Glomerular visceral epithelial cell (primary cell): ENCODE measurements around the gene PLEKHM2.
A peak's percentile ranks its signal among the peaks of the same experiment; 100 is the strongest.

ENCODE experiments used
- DNase-seq: peaks from one replicate; pipeline ENCODE4 v3.0.0-alpha.2; 2016; ENCODE audit errors: extremely low spot score

PLEKHM2 gene

DNA sequence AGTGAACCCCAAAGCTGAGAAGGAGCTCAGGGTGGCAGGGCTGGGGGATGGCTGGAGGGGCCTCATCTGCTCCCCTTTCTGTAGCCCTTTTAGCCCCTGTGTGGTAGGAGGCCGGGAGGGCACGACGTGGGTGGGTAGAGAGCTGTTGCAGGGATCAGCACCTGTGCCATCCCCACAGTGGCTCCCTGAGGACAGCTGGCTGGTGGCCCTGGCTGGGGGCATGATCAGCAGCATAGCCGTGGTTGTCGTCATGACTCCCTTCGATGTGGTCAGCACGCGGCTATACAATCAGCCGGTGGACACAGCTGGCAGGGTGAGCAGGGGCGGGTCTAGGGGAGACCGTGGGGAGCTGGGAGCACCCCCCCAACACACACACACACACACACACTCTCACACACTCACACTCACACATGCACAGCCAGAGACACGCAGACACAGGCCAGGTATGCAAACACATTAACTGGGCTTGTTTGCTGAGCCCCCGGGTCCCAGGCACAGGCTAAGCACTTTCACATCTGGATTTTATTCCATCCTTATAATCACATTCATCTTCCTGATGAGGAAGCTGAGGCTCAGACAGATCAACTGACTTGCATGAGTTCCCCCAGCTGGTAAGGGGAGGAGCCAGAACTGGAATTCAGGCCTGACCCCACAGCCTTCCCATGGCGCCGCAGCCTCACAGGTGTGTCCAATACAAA lies 54.4 kb downstream of the PLEKHM2 start:
- DNase-seq: no peak

DNA sequence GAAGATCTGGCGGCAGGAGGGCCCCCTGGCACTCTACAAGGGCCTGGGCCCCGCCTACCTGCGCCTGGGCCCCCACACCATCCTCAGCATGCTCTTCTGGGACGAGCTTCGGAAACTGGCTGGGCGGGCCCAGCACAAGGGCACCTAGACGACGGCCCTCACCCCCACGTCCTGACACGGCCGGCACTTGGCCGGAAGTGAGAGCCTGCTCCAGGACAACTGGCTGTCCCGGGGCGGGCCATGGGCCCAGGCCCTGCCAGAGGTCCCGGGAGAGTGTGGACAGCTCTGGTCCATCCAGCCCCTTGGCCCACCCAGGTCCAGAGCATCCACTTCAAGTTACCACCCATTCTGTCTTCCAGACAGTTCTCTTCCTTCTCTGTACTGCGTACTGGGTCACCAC lies 55.1 kb downstream of the PLEKHM2 start:
- DNase-seq: no peak

DNA sequence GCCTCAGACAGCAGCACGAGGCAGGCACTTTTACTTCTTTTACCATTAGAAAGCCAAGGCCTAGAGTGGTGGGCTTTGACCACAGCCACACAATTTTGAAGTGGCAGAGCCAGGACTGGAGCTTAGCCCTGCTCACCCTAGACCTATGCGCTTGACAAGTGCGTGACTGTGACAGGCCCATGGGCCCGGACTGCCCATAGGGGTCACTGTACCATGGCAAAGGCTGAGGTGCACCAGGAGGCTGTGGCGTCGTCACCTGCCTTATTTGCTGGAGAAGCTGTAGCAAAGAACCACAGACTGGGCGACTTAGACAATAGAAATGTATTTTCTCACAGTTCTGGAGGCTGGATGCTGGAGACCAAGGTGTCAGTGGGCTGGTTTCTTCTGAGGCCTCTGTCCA lies 55.6 kb downstream of the PLEKHM2 start:
- no peak for DNase-seq

DNA sequence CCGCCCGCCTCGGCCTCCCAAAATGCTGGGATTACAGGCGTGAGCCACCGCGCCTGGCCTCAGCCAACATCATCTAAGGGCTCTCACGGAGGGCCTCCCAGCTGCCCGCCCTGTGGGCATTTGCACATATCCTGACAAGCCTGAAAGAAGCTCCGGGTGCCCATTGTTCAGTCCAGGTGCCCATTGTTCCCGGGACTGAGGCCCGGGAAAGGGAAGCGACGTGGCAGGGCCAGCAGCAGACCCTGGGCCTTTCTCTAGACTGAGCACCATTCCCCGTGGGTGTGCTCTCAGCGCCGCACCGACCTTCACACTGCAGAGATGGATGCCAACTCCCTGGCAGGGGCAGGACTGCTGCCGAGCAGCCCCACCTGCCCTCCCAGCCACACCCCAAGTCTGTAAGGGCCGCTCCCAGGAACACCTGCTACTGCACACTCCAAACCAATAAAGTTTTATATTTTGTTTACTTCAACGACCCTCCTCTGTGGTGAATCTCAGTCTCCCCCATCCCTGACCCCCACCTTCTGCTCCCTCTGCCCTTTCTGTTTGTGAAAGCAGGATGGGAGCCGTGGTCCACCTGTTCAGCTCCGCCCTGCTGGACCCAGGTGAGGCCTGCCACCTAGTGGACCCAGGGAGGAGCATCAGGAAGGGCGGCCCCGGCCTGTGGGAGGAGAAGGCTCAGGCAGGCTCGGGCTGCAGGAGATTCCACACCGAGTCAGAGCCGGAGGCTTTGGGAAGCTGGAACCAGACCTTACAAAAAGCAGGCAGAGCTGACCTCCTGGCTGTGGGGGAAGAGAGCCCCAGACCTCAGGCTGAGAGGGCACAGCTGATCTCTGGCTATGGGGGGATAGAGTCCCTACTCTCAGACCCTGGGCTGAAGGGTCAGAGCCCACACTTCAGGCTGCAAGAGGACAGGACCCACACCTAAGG lies 57.1 kb downstream of the PLEKHM2 start:
- DNase-seq: peak; percentile 81

DNA sequence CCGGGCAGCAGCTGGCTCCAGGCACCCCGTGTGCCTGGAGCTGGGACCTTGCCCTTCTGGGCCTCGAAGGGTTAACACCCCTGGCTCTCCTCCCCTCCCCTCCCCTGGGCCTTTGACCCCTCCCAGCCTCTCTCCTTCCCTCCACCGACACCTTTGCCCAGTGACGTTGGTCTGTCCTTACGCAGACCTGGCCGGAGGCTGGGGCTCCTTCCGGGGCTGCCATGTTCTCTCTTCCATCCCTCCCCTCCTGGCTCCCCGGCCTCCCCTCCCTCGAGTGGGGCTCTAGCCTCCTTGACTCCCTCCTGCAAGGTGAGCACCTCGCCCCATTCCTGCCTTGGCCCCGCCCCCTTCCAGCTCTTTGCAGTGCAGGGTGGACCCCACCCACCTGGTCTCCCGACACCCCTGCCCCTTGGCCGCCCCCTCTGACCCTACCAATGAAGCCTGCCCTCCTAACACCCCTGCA lies 58.2 kb downstream of the PLEKHM2 start, which contains the start of gene TMEM82:
TMEM82 (plus strand) TSS at position 161 of the 463 bp plus-strand sequence; CDS start at position 222, 61 bp downstream.
- DNase-seq: no peak

DNA sequence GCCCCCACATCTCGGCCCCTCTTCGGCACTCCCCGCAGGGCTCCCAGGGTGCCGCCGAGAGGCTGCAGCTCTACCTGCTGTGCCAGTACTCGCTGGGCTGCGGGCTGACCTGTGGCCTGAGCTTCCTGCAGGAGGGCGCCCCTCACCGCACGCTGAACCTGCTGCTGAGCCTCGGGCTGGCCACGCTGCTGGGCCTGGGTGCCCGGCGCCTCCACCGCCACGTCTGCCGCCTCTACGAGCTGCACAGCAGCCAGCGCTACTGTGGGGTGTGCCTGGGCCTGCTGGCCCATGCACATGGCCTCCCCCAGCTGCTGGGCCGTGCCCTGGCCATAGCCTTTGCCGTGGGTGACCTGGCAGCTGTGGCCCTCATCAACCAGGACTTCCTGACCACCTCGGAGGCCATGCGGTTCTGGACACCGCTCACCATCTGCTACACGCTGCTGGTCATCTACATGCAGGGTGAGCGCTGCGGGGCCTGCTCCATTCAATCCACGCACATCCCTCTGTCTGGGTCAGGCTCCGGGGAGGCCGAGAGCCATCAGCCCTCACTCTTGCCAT lies 60.1 kb downstream of the PLEKHM2 start:
- DNase-seq: no peak

DNA sequence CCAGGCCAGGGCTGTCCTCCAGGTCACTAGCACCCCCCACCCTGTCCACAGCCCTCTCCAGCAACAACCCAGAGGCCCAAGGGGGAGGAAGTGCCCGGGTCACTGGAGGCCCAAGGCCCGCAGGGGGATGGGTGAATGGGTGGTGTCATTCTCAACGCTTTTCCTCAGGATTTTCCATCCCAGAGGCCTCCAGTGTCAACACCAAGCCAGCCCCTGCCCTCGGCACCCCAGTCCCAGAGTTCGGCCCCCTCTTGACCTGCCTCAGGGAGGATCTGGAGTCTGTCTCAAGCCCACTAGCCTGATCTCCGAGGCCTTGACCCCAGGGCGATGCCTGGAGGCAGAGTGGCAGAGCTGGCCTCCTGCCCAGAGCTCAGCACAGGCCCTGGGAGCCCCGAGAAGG lies 63.3 kb downstream of the PLEKHM2 start:
- DNase-seq: no peak

DNA sequence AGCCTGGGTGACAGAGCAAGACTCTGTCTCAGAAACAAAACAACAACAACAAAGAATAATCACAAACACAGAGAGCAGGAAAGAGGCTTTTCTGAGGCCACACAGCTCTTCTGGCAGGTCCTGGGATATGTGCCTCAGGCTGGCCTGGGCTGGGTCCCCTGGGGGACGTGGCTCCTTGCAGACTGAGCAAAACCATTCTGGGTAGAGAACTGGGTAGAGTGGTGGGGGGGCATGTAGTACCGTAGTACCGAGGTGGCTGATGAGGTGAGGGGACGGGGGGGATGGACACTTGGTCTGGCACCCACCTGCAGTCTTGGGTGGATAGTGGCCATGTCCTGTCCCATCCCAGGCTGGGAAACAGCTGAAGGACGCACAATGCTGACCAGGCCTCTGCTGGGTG lies 64.1 kb downstream of the PLEKHM2 start:
- no peak for DNase-seq

DNA sequence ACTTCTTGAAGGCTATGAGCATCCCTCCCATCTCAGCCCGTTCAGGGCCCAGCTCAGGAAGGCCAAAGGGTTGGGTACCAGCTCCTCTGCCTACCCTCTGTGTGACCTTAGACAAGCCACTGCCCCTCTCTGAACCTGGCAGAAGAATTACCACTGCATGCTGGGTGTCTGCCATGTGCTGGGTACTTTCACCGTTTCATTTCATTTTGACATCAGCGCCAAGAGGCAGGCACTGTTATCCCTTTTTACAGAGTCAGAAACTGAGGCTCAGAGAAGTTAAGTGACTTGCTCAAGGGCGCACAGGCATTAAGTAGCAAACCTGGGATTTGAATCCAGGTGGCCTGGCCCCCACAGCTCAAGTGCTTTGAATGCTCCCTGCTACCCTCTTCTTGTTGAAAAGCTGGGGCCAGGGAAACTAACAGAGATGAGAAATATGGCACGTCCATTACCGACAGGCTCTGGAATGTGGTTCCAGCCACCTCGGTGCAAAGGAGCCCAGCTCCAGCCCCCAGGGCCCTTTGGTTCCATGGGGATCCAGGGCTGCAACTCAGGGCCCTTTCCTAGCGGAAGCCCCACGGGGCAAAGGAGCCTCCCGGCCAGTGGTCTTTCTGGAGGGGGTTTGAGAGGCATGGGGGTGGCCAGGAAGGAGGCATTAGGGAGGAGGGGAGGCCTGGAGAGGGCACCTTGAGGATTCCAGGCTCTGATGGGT lies 64.7 kb downstream of the PLEKHM2 start:
- no peak for DNase-seq

DNA sequence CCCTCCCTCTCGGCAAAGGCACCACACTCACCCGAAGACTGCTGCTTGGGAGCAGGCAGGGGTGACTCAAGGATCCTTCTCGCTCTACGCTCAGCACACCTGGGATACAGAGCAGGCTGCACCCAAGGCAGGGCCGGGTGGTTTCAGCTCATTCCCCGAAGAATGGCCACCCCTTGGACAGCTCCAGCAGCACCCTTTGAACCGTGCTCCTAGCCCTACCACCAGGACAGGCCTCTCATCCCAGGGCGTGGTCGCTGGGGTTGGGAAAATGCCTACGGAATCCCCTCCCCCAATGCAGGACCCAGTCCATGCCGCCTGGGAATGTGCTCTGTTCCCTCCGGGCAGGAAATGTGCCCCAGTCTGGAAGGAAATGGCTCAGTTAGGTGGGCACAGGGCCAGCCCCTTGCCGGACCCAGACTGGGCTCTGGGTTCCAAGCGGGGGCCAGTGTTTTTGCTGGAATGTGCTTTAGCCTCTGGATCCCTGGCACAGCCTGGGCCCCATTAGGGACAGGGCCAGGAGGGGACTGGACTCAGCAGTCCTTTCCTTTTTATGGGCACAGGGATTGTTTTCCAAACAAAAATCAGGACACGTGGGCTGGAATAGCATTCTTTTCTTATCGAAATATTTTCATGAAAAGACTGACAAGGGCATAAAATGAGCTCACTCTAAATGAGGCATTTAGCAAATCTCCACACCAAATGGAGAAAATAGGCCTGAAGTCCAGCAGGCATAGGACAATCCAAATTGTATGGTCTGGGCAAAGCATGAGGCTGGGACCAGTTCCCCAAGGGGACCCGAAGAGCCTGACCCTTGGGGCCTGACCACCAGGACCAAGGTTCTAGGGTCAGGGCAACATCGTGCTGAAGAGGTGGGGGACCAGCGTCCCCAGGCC lies 65.5 kb downstream of the PLEKHM2 start:
- no peak for DNase-seq

DNA sequence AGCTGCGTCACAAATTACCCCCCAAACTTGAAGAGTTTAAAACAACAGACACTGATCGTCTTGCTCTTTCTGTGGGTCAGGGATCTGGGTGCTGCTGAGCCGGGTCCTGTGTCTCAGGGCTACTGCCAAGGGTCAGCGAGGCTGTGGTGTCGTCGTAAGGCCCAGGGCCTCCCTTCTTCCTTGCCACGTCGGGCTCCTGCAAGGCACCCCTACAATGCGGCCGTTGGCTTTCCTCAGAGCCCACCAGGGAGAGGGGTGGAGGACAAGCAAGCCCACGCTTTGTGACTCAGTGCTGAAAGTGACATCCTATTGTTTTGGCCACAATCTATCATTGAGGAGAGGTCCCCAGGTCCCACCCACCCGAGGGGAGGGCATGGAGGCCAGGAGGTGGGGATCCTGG lies 66.8 kb downstream of the PLEKHM2 start:
- no peak for DNase-seq

DNA sequence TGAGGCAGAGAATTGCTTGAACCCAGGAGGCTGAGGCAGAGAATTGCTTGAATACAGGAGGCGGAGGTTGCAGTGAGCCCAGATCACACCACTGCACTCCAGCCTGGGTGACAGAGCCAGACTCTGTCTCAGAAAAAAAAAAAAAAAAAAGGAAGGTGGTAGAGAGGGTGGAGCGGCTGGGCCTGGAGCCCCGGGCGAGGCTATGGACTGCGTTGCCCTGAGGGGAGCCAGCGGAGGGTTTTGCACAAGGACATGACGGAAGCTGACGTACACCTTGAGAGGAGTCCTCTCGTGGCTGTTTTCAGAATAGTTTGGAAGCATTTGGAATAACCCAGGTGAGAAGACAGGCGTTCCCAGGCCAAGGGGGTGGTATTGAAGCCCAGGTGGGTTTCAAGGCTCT lies 67.6 kb downstream of the PLEKHM2 start:
- no peak for DNase-seq

DNA sequence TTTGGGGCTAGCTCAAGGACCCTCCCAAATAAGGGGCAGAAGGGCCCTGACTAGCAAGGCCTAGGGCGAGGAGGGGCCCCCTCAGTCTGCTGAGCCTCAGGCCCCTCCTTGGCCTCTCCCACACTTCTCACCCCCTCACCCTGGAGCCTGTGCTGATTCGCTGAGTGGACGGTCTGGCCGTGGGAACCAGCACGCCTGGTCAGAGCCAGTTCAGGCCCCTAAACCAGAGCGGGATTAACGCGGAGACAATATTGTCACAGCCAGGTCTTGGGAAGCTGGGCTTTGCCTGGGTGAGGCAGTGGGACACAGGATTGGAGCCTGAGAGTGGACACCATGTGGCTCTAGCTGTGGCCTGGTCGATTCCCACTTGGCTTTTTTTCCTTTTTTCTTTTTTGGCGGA lies 69.7 kb downstream of the PLEKHM2 start:
- no peak for DNase-seq

DNA sequence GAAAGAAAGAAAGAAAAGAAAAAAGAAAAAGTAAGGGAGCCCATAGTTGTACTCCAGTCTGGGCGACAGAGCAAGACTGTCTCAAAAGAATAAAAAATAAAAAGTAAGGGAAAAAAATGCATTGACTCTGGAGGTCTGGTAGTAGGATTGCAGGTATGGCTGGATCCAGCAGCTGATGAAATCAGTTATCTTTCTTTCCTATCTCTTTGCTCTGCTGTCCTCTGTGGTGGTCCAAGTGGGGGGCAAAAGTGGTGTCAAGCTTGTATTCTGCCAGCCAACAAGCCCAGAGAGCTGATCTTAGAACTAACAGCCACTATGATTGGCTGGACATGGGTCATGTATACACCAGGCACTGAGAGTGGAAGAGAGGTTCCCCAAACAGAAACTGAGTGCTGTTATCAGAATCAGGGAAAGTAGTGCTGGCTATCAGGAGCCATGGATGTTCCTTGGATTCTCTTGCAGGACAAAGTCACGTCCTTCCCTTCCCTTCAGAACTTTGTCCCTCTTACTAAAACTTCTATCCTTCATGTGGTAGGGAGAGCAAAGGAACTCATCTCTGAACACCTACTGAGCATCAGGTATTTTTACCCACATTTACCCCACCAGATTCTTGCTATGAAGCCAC lies 71.0 kb downstream of the PLEKHM2 start:
- no peak for DNase-seq

DNA sequence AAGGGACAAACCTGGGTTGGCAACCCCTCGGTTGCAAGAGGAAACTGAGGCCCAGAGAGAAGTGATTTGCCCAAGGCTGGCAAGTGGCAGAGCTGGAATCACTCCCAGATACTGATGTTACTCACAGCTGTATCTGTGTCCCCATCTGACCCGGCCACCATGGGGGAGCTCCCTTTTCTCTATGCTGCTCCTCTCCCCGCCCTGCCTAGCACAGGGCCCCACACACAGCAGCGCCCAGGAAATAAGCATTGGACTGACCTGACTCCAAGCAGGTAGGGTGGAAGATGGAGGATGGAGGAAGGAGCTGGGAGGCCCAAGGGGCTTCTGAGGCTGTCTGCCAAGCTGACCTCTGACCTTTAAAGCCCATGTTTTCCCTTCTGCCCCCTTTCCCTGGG lies 71.5 kb downstream of the PLEKHM2 start:
- DNase-seq: no peak

DNA sequence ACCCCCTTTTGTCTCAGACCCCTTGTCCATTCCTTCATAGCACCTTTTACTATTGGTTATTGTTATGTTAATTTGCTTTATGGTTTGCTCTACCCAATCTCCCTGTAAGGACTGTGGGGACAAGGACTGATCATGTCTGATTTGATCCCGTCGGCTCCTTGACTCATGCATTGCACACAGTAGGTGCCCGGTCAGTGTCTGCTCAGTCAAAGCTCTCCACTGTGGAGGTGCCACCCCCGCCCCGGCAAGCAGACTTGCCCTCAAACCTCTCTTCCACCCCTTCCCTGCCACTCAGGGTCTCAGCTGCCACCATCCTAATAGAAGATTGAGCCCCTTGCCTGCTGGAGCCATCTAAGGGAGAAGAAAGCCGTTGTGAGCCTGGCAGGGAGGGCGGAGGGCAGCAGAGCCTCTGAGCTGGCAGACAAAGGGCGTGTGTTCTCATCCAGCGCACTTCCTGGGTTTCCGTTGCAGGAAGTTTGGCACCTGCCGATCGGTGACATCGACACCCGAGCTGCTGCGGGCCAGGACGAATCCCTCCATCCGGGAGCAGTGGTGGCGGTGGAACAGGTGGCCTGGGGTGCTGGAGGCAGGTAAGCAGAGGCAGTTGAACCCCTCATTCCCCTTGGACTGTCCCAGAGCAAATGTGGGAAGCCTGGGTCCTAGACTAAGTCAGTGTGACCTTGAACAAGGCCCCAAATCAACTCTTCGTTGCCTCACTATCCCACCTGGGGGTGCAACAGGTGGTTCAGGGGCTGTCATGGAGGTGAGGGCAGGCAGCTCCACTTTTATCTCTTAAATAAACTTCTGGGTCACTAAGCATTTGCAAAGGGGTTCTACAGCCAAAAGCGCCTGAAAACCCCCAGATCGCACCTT lies 72.3 kb downstream of the PLEKHM2 start:
- DNase-seq: no peak

DNA sequence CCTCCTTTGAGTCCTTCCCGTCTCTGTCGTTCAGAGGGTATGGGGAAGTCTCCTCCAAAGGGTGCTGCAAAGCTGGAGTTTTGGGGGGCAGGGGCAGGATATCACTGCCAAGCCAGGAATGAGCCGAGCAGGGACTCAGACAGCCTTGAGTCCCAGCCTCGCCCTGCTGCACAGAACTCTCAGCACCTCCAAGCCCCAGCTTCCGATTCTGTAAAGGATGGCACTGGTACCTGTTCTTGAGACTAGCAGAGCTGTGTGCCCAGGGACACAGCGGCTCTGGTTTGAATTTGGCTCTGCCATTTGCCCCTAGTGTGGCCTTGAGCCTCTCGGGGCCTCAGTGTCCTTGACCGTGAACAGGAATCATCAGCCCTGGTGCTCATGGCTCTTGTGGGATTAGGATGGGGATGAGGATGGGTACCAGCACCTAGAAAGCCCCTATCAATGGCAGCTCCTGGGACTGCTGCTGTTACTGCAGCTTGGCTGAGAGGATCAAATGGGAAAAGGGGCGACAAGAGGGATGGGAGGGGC lies 73.0 kb downstream of the PLEKHM2 start:
- DNase-seq: no peak

DNA sequence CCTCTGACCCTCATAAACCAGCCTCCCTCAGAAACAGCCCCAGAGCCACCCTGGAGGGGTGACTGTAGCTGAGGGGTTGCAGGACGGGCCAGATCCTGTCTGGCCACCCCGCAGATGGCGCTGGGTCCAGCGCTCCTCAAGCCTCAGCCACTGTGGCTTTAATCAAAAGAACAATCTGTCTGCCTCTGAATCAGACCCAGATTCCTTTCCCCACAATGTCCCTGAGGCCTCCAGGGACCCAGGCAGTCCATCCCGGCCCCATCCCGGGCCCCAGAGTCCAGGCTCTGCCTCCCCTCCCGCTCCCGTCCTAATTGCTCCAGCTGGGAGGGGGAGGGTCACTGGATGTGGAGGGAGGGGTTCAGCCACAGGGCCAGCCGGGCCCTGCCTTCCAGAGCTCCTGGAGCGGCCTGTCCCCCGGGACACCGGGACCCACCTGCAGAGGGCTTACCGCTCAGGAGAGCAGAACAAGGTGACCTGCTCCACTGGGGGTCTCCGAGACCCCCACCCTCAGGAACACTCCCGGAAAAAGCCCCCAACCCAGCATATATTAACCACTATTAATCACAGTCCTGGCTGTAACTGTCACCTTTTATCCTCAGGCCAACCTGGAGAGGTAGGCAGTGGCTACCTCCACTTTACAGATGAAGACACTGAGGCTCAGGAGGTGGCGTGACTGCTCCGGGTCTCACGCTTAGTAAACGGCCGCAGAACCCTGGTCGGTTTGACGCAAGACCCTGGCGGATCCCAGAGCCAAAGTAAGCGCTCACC lies 73.6 kb downstream of the PLEKHM2 start:
- DNase-seq: no peak
